Activated naive CD4-positive, alpha-beta T cell treated with Interleukin-2 at 50 U/mL for 16 hours (primary cell): ENCODE data around the gene GMEB2.
"Not testable (repeated sequence)": the region's sequence is repeated elsewhere in the genome, so short reads cannot be mapped to it uniquely, and the experiment has no call there.

Experiments used
- DNase-seq: peaks from one replicate; pipeline ENCODE4 v3.0.0-alpha.2; 2020

GMEB2 gene

GRCh38 chr20:63586797-63587196, 40.1 kb downstream of the GMEB2 start:
- DNase-seq = no peak

- no peak for DNase-seq
Observed at GRCh38 chr20:63585616-63586565, 41.0 kb downstream of the GMEB2 start.

DNA sequence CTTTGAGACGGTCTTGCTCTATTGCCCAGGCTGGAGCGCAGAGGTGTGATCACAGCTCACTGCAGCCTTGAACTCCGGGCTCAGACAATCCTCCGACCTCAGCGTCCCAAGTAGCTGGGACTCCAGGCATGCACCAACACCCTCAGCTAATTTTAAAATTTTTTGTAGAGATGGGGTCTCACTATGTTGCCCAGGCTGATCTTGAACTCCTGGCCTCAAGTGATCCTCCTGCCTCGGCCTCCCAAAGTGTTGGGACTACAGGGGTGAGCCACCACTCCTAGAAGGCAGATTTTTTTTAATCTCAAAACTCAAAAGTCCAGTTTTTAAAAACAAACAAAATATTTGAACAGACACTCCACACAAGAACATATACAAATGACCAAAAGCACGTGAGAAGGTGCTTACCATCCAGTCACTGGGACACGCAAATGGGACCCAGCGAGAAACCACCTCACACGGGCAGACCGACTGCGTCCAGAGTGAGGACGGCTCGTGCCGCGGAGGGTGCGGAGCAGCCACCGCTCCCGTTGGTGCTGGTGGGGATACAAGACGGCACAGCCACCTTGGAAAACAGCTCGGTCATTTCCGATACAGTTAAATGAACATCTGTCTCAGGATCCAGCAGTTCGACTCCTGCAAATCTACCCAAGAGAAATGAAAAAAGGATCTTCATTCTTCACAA, 44.4 kb downstream of the GMEB2 start:
- DNase-seq = no peak

DNA sequence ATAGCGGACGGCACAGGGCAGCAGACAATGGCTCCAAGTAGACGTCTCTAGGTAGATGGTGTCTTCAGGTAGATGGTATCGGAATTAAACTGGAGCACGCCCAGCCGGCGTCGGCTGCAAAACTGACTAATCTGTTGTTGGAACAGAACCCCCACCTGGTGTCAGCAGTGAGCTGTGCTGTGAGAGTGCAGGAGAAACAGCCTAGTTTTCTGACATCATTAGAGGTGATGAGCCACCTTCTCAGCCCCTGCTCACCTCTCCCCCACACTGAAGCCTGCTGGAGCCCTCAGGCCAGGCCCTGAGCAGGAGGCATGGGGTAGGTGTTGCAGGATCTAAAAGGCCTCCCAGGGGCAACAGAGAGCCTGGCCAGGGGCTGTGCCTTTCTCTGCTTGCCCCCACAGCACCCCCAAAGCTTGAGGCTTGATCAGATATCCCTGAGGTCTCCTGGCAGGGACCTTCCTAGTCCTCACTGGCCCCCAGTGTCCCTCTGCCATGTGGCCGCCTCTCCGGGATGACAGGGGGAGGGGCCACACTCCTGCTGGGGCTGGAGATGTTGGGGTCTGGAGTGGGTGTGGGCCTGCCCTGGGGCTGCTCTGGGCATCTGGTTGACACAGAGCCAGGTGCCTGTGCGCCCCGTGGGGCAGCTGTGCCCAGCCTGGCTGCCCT, 46.0 kb downstream of the GMEB2 start:
- peak; percentile 70 for DNase-seq

- no peak for DNase-seq
Observed at GRCh38 chr20:63579017-63579694, 47.7 kb downstream of the GMEB2 start.

GRCh38 chr20:63578224-63579016, 48.5 kb downstream of the GMEB2 start:
- no peak for DNase-seq

DNA sequence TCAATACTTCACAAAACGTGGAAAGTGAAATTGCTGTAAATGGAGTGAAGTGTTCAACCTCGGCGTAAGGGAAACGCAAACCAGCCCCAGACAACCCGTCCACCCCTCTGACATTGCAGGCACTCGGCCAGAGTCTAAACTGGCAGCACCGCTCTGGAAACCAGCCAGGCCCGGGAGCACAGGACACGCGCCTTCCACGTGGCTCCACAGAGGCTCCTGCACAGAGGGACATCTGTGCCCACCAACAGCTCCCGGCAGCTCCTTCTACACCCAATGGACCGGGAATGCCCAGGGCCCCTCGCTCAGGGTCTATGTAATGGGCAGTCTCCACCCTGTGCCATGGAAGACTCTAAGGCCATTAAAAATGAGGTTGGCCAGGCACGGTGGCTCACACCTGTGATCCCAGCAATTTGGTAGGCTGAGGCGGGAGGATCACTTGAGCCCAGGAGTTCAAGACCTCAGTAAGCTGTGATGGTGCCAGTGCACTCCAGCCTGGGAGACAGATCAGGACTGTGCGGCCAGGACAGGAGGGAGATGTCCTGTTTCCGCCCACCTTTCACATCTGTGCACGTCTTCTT, 49.5 kb downstream of the GMEB2 start:
- no peak for DNase-seq

GRCh38 chr20:63576311-63576710, 50.6 kb downstream of the GMEB2 start:
- no peak for DNase-seq

DNA sequence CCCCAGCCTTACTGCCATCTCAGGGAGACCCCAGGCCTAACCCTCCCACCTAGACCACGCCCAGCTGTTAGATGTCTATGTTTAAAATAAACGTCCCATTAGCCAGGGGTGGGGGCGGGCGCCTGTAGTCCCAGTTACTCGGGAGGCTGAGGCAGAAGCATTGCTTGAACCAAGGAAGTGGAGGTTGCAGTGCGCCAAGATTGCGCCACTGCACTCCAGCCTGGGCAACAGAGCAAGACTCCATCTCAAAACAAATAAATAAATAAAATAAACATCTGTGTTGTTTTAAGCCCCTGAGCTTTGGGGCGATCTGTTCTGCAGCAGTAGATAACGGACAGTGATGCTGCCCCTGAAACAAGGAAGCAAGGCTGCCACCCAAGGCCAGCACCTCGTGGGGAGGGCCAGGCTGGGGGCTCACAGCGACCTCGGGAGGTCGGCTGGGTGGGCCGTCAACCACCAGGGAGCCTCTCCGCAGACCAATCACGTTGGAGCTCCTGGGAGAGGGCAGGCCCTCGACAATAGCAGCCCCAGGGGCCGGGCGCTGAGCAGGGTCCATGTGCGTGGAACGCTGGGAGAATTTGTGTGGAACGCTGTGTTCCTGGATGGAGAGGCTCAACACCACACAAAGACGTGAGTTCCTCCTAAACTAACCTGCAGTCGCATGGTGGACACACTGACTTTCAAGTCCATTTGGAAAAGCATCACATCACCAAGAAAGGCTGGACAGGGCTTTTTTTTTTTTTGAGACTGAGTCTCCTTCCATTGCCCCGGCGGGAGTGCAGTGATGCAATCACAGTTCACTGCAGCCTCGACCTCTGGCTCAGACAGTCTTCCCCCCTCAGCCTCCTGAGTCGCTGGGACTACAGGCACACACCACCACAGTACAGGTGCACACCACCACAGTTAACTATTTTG, 51.8 kb downstream of the GMEB2 start:
- DNase-seq = no peak

DNA sequence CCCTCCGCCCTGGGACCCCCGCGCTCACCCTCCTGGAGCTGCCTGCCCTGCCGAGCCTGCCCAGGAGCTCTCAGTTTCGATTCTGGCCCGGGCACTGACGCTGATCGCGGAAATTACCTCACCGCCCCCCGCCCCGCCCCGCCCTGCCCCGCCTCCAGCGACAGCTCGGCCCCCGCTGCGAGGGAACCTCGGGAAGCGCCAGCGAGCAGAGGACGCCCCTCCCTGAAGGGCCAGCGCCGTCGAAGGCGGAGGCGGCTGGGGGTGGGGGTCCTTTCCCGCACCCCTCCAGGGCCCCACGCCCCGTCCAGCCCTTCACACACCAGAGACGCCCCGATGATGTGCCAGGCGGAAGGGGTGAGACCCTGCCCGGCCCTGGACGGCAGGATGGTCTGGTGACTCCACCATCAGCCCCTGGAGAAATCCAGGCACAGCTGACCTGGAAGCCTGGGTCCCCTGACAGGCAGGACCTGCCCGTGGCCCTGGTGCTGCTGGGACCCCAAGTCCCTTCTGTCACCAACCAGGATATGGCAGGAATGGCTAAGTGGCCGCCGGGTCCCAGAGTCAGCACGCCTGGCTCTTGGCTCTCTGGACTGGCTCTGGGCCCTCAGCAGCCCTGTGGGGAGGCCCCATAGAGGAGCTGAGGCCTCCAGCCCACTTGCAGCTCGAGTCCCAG, 52.6 kb downstream of the GMEB2 start, which contains the start of gene HELZ2:
HELZ2 (minus strand) TSS at position 84 of the 673 bp plus-strand sequence. CDS start 1,854 bp downstream, outside the sequence.
- peak; percentile 68 for DNase-seq

- no peak for DNase-seq
Observed at GRCh38 chr20:63573647-63574131, 53.2 kb downstream of the GMEB2 start.

DNA sequence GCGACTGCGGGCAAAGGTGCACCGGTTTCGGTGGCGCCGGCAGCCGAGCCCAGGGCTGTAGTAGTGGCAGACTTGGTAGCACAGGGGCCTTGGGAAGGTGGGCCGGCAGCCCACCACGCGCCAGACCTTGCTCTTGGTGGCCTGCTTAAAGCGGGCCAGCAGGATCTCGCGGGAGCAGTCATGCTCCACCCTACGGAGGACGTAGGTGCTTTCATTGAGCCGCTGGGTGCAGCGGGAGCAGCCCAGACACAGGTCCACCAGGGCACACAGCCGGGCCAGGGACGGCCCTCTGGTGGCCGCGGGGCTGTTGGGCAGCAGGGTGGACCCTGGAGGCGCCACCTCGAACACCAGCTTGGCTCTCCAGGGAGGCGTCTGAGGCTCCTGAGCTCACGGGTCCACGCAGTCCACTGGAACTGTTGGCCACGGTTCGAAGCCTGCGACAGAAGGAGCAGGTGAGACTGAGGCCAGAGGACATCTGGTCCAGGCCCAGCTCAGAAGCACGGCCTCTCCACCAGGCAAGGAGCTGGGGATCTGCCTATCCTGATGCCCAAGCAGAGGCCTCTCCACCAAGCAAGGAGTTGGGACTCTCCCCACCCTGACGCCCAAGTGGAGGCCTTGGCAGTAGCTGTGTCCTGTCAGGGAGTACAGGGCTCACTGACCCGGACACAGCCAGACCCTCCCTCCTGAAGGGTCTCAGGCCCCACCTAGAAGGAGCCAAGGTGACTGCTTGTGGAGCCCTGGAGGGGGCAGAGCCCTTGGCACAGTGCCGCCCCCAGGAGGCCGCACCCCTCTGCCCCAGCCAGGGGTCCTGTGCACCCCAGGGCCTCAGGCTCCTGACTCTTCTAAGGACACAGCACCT, 53.9 kb downstream of the GMEB2 start:
- no peak for DNase-seq

- DNase-seq = no peak
Observed at GRCh38 chr20:63572071-63572787, 54.7 kb downstream of the GMEB2 start.

GRCh38 chr20:63571087-63571478, 55.8 kb downstream of the GMEB2 start:
- not testable (repeated sequence) for DNase-seq

DNA sequence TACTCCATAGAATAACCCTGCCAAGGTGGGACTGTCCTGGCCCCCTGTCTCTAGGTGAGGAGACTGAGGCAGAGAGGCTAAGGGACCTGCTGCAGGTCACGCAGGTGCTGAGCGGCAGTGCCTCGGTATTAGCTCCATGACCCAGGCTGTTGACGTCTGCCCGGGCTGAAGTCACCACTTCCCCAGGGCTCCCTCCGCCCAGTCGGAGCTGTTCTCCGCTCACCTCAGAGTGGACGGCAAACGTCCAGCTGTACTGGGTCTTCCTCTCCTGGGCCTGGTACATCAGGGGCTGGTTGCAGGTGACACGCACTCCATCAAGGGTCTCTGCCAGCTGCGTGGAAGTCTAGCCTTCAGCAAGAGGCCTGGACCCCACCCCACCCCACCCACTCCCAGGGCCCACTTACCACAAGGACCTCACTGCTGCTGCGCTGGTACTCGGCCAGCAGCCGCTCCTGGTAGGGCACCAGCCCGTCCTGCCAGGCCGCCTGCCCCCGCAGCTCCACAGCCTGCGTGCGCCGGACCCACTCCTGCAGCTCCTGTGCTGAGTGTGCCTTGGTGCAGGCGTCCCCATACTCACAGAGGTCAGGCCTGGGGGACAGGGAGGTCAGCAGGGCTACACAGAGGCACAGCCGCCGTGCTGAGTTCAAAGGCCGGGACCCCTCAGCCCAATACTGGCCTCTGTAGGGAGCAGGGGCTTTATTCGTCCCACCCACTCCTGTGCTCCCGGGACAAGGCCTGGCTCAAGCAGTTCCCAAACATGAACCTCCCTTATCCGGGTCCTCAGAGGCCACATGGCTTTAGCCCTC, 56.4 kb downstream of the GMEB2 start:
- no peak for DNase-seq

GRCh38 chr20:63568986-63569949, 57.6 kb downstream of the GMEB2 start:
- DNase-seq = no peak
